ENCODE results near the gene SLC9A1.
A peak's percentile ranks its signal among the peaks of the same experiment; 100 is the strongest.

Gene SLC9A1

GRCh38 chr1:27097484-27097917 is 57.4 kb downstream of the SLC9A1 start (continued):
- no peak for TF ChIP-seq MEIS1 (CRISPR knock-in tag; IDR thresholded peaks at IDR 0.05; ENCODE audit: borderline replicate concordance)
- TF ChIP-seq ZNF707 (tag by site-specific recombination; IDR thresholded peaks at IDR 0.05) = no peak
- no peak for TF ChIP-seq ZNF248 (tag by site-specific recombination; IDR thresholded peaks at IDR 0.05)
- no peak for TF ChIP-seq ZNF121 (tag by site-specific recombination; IDR thresholded peaks at IDR 0.05)
- TF ChIP-seq ZBTB1 (tag by site-specific recombination; IDR thresholded peaks at IDR 0.05) = no peak
- no peak for TF ChIP-seq ZBTB8A (tag by site-specific recombination; IDR thresholded peaks at IDR 0.05)
- no peak for TF ChIP-seq EGR2 (tag by site-specific recombination; IDR thresholded peaks at IDR 0.05; ENCODE audit: low read depth)
- TF ChIP-seq SETDB1 (IDR thresholded peaks at IDR 0.05; ENCODE audit: insufficient read length, low read length) = no peak
- TF ChIP-seq ZNF560 (tag by site-specific recombination; IDR thresholded peaks at IDR 0.05; ENCODE audit: borderline replicate concordance) = no peak
- TF ChIP-seq KLF8 (tag by site-specific recombination; IDR thresholded peaks at IDR 0.05) = peak; percentile 96
- no peak for TF ChIP-seq ZNF624 (tag by site-specific recombination; IDR thresholded peaks at IDR 0.05)
- TF ChIP-seq ZNF292 (tag by site-specific recombination; IDR thresholded peaks at IDR 0.05; ENCODE audit: borderline replicate concordance, low read depth) = no peak
- TF ChIP-seq ZNF768 (tag by site-specific recombination; IDR thresholded peaks at IDR 0.05) = no peak
- TF ChIP-seq ZNF221 (tag by site-specific recombination; IDR thresholded peaks at IDR 0.05; ENCODE audit: borderline replicate concordance) = no peak
- TF ChIP-seq FEZF1 (tag by site-specific recombination; IDR thresholded peaks at IDR 0.05) = no peak
- TF ChIP-seq ZSCAN30 (tag by site-specific recombination; IDR thresholded peaks at IDR 0.05) = peak; percentile 57; the same call in 1 of the 2 replicates
- peak; percentile 84 for TF ChIP-seq ZNF654 (tag by site-specific recombination; IDR thresholded peaks at IDR 0.05; ENCODE audit: low read depth)
- TF ChIP-seq ZNF23 (tag by site-specific recombination; IDR thresholded peaks at IDR 0.05; ENCODE audit: borderline replicate concordance) = no peak
- TF ChIP-seq ZNF274 (IDR thresholded peaks at IDR 0.05; ENCODE audit: low read length) = no peak
- TF ChIP-seq ZNF274 (tag by site-specific recombination; IDR thresholded peaks at IDR 0.05; ENCODE audit: borderline replicate concordance) = no peak
- TF ChIP-seq ZNF830 (tag by site-specific recombination; IDR thresholded peaks at IDR 0.05; ENCODE audit: low read depth) = no peak
- TF ChIP-seq ZBTB48 (tag by site-specific recombination; IDR thresholded peaks at IDR 0.05) = no peak
- TF ChIP-seq KLF17 (tag by site-specific recombination; IDR thresholded peaks at IDR 0.05) = no peak
- TF ChIP-seq ZNF311 (tag by site-specific recombination; IDR thresholded peaks at IDR 0.05; ENCODE audit: borderline replicate concordance) = no peak
- no peak for TF ChIP-seq ZSCAN23 (tag by site-specific recombination; IDR thresholded peaks at IDR 0.05)
- no peak for TF ChIP-seq ZNF639 (tag by site-specific recombination; IDR thresholded peaks at IDR 0.05)
- peak; percentile 55; the same call in 1 of the 2 replicates for TF ChIP-seq SP7 (tag by site-specific recombination; IDR thresholded peaks at IDR 0.05)
- TF ChIP-seq KLF7 (tag by site-specific recombination; IDR thresholded peaks at IDR 0.05; ENCODE audit: borderline replicate concordance) = peak; percentile 97
- no peak for TF ChIP-seq ZNF398 (tag by site-specific recombination; IDR thresholded peaks at IDR 0.05)
- TF ChIP-seq GFI1B (tag by site-specific recombination; IDR thresholded peaks at IDR 0.05) = no peak
- no peak for TF ChIP-seq ZFHX2 (tag by site-specific recombination; conservative IDR thresholded peaks at IDR 0.05)
- no peak for TF ChIP-seq MZF1 (tag by site-specific recombination; IDR thresholded peaks at IDR 0.05; ENCODE audit: borderline replicate concordance)
- no peak for TF ChIP-seq ZNF76 (tag by site-specific recombination; IDR thresholded peaks at IDR 0.05; ENCODE audit: borderline replicate concordance, low read depth)
- no peak for TF ChIP-seq SP2 (tag by site-specific recombination; IDR thresholded peaks at IDR 0.05)
- TF ChIP-seq ZBTB21 (tag by site-specific recombination; IDR thresholded peaks at IDR 0.05) = no peak
- no peak for TF ChIP-seq ZNF302 (tag by site-specific recombination; IDR thresholded peaks at IDR 0.05; ENCODE audit: low read depth)

All from HEK293 (cell line).